NCI-H526 treated with DMSO at 0.1 percent for 48 hours (cell line): ENCODE results near the gene STARD4.
A peak's percentile ranks its signal among the peaks of the same experiment; 100 is the strongest.

ENCODE experiments used
- DNase-seq: peaks from one replicate; lab custom pipeline; 2025; lab: John Stamatoyannopoulos, UW

STARD4 gene

GRCh38 chr5:111512375-111513130 lies at the start of gene STARD4:
STARD4 (minus strand) TSS chr5:111512535; CDS start chr5:111507433, 5,102 bp downstream.
- DNase-seq = peak; percentile 85

GRCh38 chr5:111559680-111560079 lies 47.3 kb upstream of the STARD4 start:
- no peak for DNase-seq

DNA sequence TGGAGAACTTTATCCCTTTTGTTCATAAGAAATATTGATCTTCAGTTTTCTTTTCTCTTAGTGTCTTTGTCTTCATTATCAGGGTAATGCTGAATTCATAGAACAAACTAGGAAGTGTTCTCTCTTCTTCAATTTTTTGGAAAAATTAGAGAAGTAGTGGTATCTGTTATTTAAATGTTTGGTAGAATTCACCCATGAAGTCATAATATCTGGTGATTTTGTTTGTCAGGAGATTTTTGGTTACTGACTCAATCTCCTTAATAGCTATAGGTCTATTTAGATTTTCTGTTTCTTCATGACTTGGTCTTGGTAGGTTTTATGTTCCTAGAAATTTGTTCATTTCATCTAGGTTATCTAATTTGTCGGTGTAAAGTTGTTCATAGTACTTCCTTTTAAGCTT lies 45.4 kb upstream of the STARD4 start:
- DNase-seq = no peak

DNA sequence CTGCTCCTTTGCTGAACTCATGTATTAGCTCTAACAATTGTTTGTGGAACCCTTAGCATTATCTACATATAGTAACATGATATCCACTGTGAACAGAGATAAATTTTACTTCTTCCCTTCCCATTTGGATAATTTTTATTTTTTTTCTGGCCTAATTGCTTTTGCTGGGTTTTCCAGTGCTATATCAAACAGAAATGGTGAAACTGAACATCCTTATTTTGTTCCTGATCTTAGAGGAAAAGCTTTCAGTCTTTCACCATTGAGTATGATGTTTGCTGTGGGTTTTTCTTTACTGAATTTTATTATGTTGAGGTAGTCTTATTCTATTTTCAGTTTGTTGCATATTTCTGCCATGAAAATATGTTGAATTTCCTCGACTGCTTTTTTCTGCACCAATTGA lies 44.8 kb upstream of the STARD4 start:
- DNase-seq = no peak

DNA sequence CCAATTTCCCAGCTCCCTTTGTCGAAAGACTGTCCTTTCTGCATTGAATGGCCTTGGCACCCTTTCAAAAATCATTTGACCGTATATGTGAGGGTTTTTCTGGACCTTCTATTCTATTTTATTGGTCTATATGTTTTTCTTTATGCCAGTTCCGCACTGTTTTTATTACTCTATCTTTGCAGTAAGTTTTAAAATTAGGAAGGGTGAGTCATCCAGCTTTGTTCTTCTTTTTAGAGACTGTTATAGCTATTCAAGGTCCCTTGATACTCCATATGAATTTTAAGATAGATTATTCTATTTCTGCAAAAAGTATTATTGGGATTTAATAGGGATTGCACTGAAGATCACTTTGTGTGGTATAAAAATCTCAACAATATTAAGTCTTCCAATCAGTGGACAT lies 44.2 kb upstream of the STARD4 start:
- DNase-seq = no peak

DNA sequence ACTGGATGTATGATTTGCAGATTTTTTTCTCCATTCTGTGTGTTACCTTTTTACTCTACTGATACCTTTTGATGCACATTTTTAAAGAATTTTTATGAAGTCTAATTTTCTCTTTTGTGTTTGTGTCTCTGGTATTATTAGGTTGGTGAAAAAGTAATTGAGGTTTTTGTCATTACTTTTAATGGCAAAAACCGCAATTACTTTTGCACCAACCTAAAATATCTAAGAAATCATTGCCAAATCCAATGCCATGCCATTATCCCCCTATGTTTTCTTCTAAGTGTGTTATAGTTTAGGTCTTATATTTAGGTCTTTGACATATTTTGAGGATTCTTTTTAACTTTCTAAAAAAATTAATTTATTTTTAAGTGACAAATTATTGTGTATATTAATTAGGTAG lies 43.4 kb upstream of the STARD4 start:
- no peak for DNase-seq

DNA sequence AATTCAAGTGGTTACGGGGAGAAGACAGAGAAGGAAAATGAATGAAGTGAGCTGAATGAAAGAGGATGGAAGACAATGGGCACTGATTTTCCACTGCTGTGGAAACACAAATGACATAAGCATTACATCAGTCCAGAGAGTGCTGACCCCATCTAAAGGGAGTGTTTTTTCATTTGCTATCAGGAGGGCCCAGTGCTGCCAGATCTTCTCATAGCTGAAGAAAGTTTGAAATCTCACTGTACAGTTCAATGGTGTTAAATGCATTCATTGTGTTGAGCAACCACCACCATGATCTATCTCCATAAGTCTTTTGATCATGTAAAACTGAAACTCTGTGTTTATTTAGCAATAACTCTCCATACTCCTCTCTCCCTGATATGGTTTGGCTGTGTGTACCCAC lies 41.5 kb upstream of the STARD4 start:
- DNase-seq = no peak

DNA sequence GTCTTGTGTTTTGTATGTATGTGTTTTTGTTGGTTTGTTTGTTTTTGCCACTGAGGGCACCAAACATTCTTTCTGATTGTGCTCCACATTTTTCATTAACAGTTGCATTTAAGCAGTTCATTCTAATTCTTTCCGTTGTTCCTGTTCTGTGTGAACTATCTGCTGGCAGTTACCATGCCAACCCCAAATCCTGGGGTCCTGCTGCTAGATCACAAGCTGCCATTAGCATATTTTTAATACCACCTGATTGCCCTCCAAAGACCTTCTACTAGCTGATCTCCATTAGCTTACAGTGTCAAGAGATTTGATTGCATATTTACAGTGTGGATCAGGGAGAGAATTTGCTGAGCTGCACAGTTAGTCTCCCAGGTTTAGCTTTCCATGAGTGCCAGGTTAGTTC lies 40.6 kb upstream of the STARD4 start:
- DNase-seq = no peak

DNA sequence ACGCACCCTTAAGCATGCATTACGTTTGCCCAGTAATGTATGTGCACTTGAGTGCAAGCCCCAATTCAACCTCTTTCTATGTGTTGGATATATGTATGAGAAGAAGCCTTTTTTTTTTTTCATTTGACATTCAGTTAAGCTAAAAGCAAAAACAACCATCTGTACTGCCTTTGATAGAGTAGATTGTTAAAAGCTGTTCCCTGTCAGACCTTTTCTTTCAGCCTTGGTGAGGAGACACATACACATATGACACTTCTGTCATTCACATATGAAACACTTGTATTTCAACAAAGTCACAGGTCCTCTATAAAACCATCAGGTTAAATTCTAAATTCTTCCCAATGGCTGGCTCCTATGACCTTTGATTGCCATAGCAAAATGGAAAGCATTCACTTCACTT lies 40.2 kb upstream of the STARD4 start:
- no peak for DNase-seq

GRCh38 chr5:111551569-111552275 lies 39.4 kb upstream of the STARD4 start:
- peak; percentile 2 for DNase-seq

GRCh38 chr5:111551161-111551560 lies 38.8 kb upstream of the STARD4 start:
- DNase-seq = no peak

- peak; percentile 70 for DNase-seq
Measured at GRCh38 chr5:111550282-111551020, 38.1 kb upstream of the STARD4 start.

DNA sequence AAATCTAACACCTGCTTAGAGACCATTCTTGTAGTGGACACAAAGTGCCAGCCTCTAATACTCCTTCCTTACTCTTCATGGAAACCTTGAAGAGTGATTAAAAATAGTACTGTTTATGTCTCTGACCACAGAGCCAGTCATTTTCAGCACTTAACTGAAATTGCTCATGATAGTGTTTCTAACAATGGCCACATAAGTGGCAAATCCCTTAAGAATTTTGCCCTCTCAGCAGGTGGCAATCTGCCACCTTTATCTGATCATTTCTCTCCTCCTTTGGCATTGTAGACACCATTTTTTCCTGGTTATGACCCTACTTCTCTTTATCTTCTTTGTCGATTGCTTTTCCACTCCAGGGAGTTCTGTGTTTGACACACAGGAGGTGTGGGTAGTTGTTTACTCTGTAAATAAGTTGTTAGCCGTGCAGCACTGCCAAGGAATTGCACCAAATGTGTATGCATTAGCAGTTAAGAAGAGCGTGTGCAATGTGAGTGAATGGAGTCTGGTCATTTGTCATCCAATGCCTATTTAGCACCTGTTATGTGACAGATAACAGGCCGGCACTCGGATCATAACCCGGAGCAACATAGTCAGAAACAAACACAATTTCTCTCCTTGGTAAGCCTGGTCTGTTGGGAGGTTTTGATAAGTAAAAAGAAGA lies 36.8 kb upstream of the STARD4 start:
- no peak for DNase-seq

DNA sequence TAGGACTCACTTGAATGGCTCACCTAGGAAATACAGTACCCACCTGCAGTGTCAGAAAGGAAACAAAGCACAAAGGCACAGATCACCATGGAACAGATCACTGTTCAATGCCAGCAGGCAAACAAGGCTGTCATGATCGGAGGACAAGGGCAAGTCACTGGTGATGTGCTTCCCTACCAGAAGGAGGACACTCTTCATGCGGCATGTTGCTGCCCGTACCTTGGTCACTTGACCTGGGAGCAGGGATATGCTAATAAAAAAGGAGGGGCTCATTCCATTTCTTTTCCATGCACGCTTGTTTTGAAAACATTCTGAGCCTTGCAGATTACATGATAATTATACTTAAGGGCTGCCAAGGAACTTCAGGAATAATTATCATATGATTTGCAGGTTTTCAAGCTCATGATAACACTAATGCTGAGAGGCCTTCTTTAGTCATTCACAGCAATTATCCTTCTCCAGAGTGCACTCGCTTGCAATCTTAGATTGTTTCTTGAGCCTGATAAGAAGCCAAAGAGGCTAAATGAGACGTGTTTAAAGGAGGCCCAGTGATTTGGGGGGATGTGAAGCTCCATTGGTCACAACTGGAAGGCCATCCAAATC lies 36.1 kb upstream of the STARD4 start:
- DNase-seq = no peak

DNA sequence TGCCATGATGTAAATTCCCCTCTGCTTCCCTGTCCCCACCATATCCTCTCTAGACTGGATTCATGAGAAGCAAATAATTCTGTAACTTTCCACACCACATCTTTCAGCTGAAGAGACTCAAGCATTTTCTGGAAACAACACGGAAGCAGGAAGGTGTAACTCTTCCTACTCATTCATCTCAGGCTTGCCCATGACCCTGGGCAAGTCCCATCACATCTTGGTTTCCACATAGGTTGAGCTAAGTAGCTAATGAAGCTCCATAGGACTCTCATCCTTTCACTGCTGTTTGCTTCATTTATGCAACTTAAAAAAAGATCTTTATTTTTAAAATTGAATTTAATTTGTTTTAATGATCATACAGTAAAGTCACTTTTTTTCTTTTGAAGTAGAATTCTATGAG lies 32.7 kb upstream of the STARD4 start:
- DNase-seq = no peak

DNA sequence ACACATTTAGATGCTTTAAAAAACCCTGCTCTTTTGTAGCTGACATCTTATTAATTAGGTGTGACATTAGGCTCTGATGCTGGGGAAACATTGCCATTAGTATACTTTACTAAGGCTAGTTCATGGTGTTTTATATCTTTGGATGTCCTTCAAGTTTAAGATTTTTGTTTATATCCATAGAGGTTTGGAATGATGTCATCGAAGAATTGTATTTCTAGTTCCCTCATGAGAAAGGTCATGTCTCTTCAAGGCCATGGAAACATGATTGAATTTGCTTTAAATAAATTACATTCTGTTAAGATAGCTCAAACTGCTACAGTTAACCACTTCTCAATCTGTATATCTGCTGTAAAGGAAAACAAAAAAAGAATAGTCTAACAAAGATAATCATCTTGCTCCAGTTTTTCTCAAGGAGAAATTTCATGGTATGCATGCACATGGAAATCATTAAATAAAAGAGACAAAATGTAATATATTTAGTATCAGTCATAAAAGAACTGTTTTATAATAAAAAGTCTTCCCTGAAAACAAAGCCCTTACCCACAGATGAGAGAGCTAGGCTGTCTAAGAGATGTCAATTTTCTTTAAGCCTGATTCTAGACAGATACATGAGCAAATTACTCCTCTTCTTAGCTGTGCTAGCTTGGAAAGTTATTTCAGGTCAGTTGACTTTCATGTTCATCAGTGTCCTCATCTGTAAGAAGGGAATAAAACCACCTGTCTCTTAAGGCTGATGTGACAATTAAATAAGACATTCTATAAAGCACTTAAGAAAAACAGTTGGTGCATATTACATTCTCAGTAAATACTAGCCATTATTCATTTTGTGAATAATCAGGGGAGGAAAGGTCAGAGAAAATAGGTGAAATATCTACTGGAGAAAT lies 25.0 kb upstream of the STARD4 start:
- DNase-seq = no peak

GRCh38 chr5:111535879-111536549 lies 23.7 kb upstream of the STARD4 start:
- no peak for DNase-seq

DNA sequence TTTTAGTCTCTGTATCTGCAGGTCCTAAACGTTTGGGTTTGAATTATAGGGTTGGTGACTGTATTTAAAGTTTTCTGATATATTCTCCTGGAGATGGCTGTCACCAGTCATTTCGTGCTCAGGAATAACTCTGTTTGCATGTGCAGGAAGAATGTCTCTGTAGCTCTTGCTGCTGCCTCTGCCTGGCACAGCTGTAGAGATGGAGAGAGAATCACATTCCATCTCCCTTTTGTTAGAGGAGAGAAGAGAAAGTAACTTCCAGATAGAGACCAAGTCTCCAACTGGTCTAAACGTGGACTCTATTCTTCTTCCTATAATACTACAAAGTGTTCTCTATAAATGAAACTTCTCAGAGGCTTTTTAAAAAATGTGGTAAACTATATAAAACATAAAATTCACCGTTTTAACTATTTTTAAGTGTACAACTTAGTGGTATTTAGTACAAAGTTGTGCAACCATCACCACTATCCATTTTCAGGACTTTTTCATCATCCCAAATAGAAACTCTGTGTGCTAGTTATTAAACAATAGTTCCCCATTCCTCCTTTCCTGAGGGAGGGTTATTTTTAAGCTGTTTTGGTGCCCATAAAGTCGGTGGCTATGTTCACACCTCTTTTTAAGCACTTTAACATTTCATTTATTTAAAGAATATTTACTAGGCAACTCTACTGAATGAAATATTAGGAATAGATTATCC lies 20.7 kb upstream of the STARD4 start:
- no peak for DNase-seq

- no peak for DNase-seq
Measured at GRCh38 chr5:111530298-111530740, 18.0 kb upstream of the STARD4 start.

GRCh38 chr5:111528056-111528455 lies 15.7 kb upstream of the STARD4 start:
- no peak for DNase-seq
